RWPE2 (cell line): Measurements from ENCODE around the gene AKAP13.

Experiments used
- ATAC-seq: fragments of 200-7000 bp; cut with Tn5 transposase; 3 replicates; pipeline ENCODE4 v1.9.1; 2021; ENCODE audit warnings: low read depth
- DNase-seq: peaks from one replicate; pipeline ENCODE4 v3.0.0-alpha.2; 2020; ENCODE audit warnings: low spot score
- H3K27ac ChIP-seq: fragments of 450-650 bp; 2 replicates; pipeline ENCODE4 v1.5.1; 2017; ENCODE audit warnings: mild to moderate bottlenecking; ENCODE audit not compliant: poor library complexity, severe bottlenecking
- H3K27me3 ChIP-seq: fragments of 250-450 bp; sonication (Bioruptor Pico); 2 replicates; pipeline ENCODE4 v1.5.1; 2021; ENCODE audit warnings: mild to moderate bottlenecking, moderate library complexity; ENCODE audit not compliant: insufficient read depth, poor library complexity, severe bottlenecking
- H3K36me3 ChIP-seq: fragments of 250-450 bp; sonication (Bioruptor Pico); 2 replicates; pipeline ENCODE4 v1.5.1; 2020; ENCODE audit warnings: low read depth, mild to moderate bottlenecking, moderate library complexity
- H3K4me1 ChIP-seq: fragments of 250-450 bp; sonication (Bioruptor Pico); 2 replicates; pipeline ENCODE4 v1.5.1; 2021; ENCODE audit warnings: mild to moderate bottlenecking, moderate library complexity; ENCODE audit not compliant: insufficient read depth, poor library complexity, severe bottlenecking
- H3K4me3 ChIP-seq: fragments of 250-450 bp; sonication (Bioruptor Pico); 2 replicates; pipeline ENCODE4 v1.5.1; 2021; ENCODE audit warnings: mild to moderate bottlenecking, moderate library complexity; ENCODE audit not compliant: severe bottlenecking
- H3K9me3 ChIP-seq: fragments of 250-450 bp; sonication (Bioruptor Pico); 2 replicates; pipeline ENCODE4 v1.5.1; 2021; ENCODE audit warnings: mild to moderate bottlenecking, moderate library complexity; ENCODE audit not compliant: severe bottlenecking
- TF ChIP-seq, protein P1 (sequence below): fragments of 450-650 bp; IDR thresholded peaks from one replicate; pipeline ENCODE4 v1.5.1; 2017; ENCODE audit warnings: mild to moderate bottlenecking, moderate library complexity; ENCODE audit not compliant: poor library complexity, severe bottlenecking

AKAP13 gene

DNA sequence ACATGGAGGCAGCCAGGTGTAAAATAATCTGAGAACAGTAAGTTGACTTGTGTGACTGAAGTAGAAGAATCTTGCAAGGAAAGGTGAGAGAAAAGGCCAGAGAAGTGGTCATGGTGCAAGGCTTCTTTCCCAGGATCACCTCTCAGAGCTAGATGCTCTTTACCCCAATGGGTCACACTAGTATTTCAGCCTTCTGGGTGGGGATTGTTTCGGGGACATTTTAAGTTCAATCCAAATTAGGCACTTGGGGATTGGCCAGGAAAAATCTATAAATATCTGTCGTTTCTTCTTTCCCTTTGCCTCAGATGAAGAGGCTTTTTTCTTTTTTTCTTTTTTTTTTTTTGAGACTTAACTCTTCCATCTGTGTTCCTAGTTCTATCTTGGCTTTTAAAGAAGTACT lies 226.3 kb downstream of the AKAP13 start:
- H3K27me3 ChIP-seq: no peaks in the 10 kb centered on the region
- H3K4me1 ChIP-seq: peaks cover 21% of the 10 kb centered on the region
- peak overlapping the region; percentile 70 for H3K27ac ChIP-seq
- no peak for DNase-seq
- H3K36me3 ChIP-seq: no peaks in the 10 kb centered on the region
- no peak for ATAC-seq
- TF ChIP-seq, protein P1, sequence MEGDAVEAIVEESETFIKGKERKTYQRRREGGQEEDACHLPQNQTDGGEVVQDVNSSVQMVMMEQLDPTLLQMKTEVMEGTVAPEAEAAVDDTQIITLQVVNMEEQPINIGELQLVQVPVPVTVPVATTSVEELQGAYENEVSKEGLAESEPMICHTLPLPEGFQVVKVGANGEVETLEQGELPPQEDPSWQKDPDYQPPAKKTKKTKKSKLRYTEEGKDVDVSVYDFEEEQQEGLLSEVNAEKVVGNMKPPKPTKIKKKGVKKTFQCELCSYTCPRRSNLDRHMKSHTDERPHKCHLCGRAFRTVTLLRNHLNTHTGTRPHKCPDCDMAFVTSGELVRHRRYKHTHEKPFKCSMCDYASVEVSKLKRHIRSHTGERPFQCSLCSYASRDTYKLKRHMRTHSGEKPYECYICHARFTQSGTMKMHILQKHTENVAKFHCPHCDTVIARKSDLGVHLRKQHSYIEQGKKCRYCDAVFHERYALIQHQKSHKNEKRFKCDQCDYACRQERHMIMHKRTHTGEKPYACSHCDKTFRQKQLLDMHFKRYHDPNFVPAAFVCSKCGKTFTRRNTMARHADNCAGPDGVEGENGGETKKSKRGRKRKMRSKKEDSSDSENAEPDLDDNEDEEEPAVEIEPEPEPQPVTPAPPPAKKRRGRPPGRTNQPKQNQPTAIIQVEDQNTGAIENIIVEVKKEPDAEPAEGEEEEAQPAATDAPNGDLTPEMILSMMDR: no peak
- H3K4me3 ChIP-seq: no peak overlapping the region
- H3K9me3 ChIP-seq: no peaks in the 10 kb centered on the region

DNA sequence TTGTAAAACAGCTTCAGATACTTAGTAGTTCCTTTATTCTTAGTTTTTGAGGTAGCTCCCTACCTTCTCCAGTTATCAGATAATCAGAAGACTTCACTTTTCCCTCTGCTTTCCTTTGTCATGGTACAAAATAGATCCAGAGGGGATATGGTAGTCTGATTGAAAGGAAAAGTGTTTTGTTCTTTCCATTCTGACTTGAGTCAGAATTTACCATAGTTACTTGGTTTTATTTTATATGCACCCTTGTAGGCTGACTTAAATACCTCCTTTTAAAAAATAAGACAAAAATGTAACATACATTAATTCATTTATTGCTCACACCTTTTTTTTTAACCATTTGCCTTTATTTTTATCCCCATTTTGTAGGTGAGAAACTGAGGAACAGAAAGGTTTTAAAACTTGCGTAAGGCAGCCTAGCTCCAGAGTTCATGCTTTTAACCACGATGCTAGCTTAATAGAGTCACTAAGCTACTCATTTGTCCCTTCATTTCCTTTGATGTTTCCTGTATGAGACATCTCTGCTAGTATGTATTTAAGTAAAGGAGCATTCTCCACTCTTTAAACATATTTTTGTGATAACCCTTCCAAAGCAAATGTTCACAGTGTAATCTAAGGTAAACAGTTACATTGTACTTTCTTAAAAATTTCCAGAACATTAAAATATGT lies 226.9 kb downstream of the AKAP13 start:
- peaks cover 21% of the 10 kb centered on the region for H3K4me1 ChIP-seq
- TF ChIP-seq, protein P1: no peak
- no peak for DNase-seq
- no peaks in the 10 kb centered on the region for H3K9me3 ChIP-seq
- no peaks in the 10 kb centered on the region for H3K36me3 ChIP-seq
- H3K27ac ChIP-seq: peak overlapping the region; percentile 70
- peak; percentile 28 for ATAC-seq
- H3K27me3 ChIP-seq: no peaks in the 10 kb centered on the region
- H3K4me3 ChIP-seq: no peak overlapping the region

DNA sequence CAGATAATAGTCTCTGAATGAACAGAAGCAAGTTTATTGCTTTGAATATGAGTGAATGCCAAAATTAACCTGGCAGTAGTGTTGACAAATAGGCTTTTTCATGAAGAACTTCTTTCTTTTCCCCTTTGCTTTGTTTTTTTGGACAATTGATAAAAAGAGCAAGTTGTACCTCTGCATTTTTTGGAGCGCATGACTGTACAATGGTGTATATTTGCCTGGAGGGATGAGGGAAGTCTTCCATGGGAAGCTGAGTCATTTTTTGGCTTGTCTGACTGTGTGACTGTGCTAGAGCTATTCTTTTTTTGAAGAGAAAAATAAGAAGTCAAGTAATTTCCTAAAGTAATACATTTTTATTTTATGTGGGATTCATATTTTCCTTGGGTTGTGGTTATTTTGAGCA lies 227.4 kb downstream of the AKAP13 start:
- Histone ChIP-seq H3K36me3 (no peaks in the 10 kb centered on the region), H3K4me1 (peaks cover 21% of the 10 kb centered on the region), H3K27ac (peak overlapping the region; percentile 70), H3K9me3 (no peaks in the 10 kb centered on the region), H3K4me3 (no peak overlapping the region), H3K27me3 (no peaks in the 10 kb centered on the region)
- ATAC-seq: peak; percentile 99
- no peak for DNase-seq
- TF ChIP-seq, protein P1: no peak

DNA sequence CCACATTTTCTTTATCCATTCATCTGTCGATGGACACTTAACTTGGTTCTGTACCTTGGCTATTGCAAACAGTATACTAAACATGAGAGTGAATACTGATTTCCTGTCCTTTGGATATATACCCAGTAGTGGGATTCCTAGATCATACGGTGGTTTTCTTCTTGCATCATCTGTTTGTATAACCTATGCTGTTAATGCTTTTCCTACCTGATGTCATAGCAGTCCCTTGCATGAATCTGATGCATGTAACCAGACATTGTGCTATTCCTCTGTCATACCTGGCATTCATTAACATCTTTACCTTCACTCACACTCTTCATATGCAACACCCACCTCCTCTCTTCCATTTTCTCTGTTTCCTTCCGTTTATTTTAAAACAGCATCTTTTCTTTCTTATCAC lies 229.1 kb downstream of the AKAP13 start:
- H3K27ac ChIP-seq: no peak overlapping the region
- H3K4me1 ChIP-seq: peaks cover 21% of the 10 kb centered on the region
- no peaks in the 10 kb centered on the region for H3K36me3 ChIP-seq
- peak; percentile 15; the same call in 2 of the 3 replicates for ATAC-seq
- TF ChIP-seq, protein P1: no peak
- H3K9me3 ChIP-seq: no peaks in the 10 kb centered on the region
- DNase-seq: no peak
- H3K27me3 ChIP-seq: no peaks in the 10 kb centered on the region
- H3K4me3 ChIP-seq: no peak overlapping the region

DNA sequence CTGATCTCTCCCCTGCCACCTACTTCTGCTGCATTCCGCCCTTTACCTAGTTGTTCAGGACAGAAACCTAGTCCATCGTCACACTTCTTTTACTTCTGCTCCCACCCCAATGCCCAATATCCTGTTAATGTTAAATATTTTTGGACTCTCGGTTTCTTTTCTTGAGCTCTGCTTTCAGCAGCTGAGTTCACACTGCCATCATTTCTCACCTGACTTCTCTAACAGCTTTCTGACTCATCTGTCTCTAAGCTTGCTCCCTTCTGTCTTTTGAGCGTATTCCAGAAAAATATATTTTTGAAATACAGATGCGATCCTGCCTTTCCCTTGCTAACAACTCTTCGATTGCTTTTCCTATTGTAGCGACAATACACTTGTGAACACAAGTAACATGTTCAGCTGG lies 231.0 kb downstream of the AKAP13 start:
- Histone ChIP-seq H3K4me3 (no peak overlapping the region), H3K36me3 (no peaks in the 10 kb centered on the region; the same call in 1 of the 2 replicates), H3K27ac (no peak overlapping the region), H3K4me1 (peaks cover 34% of the 10 kb centered on the region), H3K9me3 (no peaks in the 10 kb centered on the region), H3K27me3 (no peaks in the 10 kb centered on the region)
- no peak for ATAC-seq
- TF ChIP-seq, protein P1: no peak
- no peak for DNase-seq
